Ovary (tissue), 9 donors: ENCODE measurements around the gene RAB7A. TPM values are rescaled to one million over a fixed set of nuclear protein-coding genes. Genes with fewer than 3 reads are reported as not detected.
"Not testable (repeated sequence)": the region's sequence is repeated elsewhere in the genome, so short reads cannot be mapped to it uniquely, and the experiment has no call there.

ENCODE experiments used
- DNase-seq, 5 donors: peaks; one replicate each; pipeline ENCODE4 v3.0.0-alpha.2; 2019 to 2020
- H3K27ac ChIP-seq, 2 donors: fragments of 200-600 bp; one replicate each; pipeline versions ENCODE4 v1.5.1 to v1.8.0; 2019 to 2022
- H3K27me3 ChIP-seq: fragments of 200-600 bp; one replicate; pipeline ENCODE4 v1.8.0; 2022
- H3K36me3 ChIP-seq: fragments of 200-600 bp; sonication (generic); one replicate; pipeline ENCODE4 v1.5.1; 2019
- H3K4me1 ChIP-seq: one replicate; pipeline ENCODE4 v1.8.1; 2013; ENCODE audit warnings: mild to moderate bottlenecking, moderate library complexity; ENCODE audit not compliant: insufficient read depth
- H3K4me3 ChIP-seq: fragments of 200-600 bp; sonication (generic); one replicate; pipeline ENCODE4 v1.5.1; 2017
- H3K9me3 ChIP-seq, 2 donors: fragments of 200-600 bp in 1 of 2; sonication (generic) in 1 of 2; one replicate each; pipeline versions ENCODE4 v1.5.1 to v1.8.1; 2013 to 2019; ENCODE audit warnings: mild to moderate bottlenecking in 1 of 2, moderate library complexity in 1 of 2
- EP300 ChIP-seq: sonication (generic); formaldehyde crosslinking; IDR thresholded peaks from one replicate; pipeline ENCODE4 v1.6.1; 2017; ENCODE audit warnings: antibody characterized with exemption
- POLR2A ChIP-seq: fragments of 450-650 bp; IDR thresholded peaks from one replicate; pipeline ENCODE4 v1.6.1; 2017; ENCODE audit warnings: antibody characterized with exemption, mild to moderate bottlenecking, moderate library complexity
- WGBS, 3 donors: extraction: QIAGEN DNeasy Blood & Tissue Kit in 1 of 3; methylation state at CpG; one replicate each; pipeline versions ENCODE4 v1.1.5 to v1.1.7; 2013 to 2017; 5-methylcytosine and 5-hydroxymethylcytosine counted together
- intact Hi-C, 4 donors: fragments of 100-400 bp; cut with DNase I; formaldehyde crosslinking; loops; one replicate each; pipeline versions ENCODE4 v1.11.0 to v1.15.1; 2022 to 2023
- polyA plus RNA-seq, 2 donors: library from polyadenylated mRNA; stranded (reverse); fragments of 200-250 nt in 1 of 2; fragments of 350-450 nt in 1 of 2; fragmentation: Illumina TruSeq in 1 of 2; extraction: RNeasy Lipid Tissue Mini Kit (QIAGEN cat#74804) in 1 of 2; gene quantifications; one replicate each; pipeline ENCODE4 v1.2.3, GENCODE V29; 2013 to 2014
- total RNA-seq, 7 donors: library from RNA; depleted of rRNA in 2 of 7; stranded (reverse); fragments of >200 nt in 2 of 7; fragmentation: NEBNext Ultra II Directional in 3 of 7; extraction: Animal tissue kit (Norgen Biotek cat#: 25700) in 3 of 7; gene quantifications; one replicate each; pipeline versions ENCODE4 v1.1.0 to v1.2.4, GENCODE V29; 2016 to 2023
- TF ChIP-seq, protein P1 (sequence below), 3 donors: fragments of 450-650 bp in 2 of 3; fragments of 200-600 bp in 1 of 3; IDR thresholded peaks; one replicate each; pipeline versions ENCODE4 v1.5.1 to v1.8.0; 2016 to 2022; ENCODE audit warnings: antibody characterized with exemption in 3 of 3, mild to moderate bottlenecking in 1 of 3
- donor health status: DM: no; HTN: no; CAD: no; lungs with moderate emphysema.
- donor health status: DM: no; HTN: no; CAD: no.
- donor health status: Bipolar disorder and iron deficiency.
- donor health status: DM: yes; HTN: yes; CAD: no.
- donor health status: DM: no; HTN: no; CAD: no.
- donor health status: DM: yes; HTN: yes; CAD: no.

The RAB7A gene
- total and polyA plus RNA-seq, 9 donors, result 70.1 to 320 (median 213) TPM

DNA sequence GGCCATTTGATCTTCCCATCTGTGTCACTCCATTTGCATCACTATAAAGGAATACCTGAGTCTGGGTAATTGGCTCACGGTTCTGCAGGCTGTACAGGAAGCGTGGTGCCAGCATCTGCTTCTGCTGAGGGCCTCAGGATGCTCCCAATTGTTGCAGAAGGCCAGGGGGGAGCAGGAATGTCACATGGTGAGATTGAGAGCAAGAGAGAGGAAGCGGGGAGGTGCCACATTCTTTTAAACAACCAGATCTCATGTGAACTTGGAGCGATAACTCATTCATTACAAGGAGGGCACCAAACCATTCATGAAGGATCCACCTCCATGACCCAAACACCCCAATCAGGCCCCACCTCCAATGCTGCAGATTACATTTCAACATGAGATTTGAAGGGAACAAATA lies 13.1 kb upstream of the RAB7A start:
- WGBS, 3 donors, result 78 to 80% (median 78%) methylated on average over 4 of the region's 4 CpGs
- intact Hi-C loops, result no loop called here
- no peaks in the 10 kb centered on the region for H3K9me3 ChIP-seq

DNA sequence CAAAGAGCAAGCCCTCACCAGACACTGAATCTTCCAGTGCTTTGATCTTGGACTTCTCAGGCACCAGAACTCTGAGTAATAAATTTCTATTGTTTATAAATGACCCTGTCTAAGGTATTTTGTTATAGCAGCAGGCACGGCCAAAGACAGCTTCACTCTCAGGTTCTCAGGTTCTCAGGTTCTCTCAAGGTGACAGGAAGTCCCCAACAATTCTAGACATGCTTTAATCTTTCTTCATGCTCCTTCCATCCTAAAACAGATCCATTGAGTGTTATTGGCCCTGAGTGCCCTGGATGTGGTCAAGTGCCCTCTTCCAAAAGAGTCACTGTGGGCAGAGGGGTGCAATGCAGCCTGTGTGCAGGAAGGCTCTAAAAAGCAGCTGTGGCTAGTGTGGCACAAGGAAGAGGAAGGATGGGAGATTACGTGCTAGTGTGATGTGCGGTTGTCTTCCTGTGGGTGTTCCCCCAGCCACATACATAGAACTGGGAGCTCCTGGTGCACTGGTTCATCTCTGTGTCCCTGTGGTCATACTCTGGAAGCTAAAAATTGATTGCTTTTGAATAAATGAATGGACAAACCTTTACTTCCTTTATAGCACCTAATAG lies 11.0 kb upstream of the RAB7A start:
- WGBS, 3 donors, result 79 to 89% (median 85%) methylated on average over 3 of the region's 3 CpGs
- H3K9me3 ChIP-seq, result no peaks in the 10 kb centered on the region
- TF ChIP-seq, protein P1, sequence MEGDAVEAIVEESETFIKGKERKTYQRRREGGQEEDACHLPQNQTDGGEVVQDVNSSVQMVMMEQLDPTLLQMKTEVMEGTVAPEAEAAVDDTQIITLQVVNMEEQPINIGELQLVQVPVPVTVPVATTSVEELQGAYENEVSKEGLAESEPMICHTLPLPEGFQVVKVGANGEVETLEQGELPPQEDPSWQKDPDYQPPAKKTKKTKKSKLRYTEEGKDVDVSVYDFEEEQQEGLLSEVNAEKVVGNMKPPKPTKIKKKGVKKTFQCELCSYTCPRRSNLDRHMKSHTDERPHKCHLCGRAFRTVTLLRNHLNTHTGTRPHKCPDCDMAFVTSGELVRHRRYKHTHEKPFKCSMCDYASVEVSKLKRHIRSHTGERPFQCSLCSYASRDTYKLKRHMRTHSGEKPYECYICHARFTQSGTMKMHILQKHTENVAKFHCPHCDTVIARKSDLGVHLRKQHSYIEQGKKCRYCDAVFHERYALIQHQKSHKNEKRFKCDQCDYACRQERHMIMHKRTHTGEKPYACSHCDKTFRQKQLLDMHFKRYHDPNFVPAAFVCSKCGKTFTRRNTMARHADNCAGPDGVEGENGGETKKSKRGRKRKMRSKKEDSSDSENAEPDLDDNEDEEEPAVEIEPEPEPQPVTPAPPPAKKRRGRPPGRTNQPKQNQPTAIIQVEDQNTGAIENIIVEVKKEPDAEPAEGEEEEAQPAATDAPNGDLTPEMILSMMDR (IDR thresholded peaks at IDR 0.05), result no peak
- TF ChIP-seq EP300 (no peak), POLR2A (no peak)
- intact Hi-C loops, result no loop called here
- no peak overlapping the region for H3K27ac ChIP-seq
- H3K36me3 ChIP-seq, result no peaks in the 10 kb centered on the region
- no peaks in the 10 kb centered on the region for H3K27me3 ChIP-seq
- no peak for DNase-seq
- H3K4me1 ChIP-seq, result no peaks in the 10 kb centered on the region
- H3K4me3 ChIP-seq, result no peak overlapping the region

More for the DNA sequence above, 13.1 kb upstream of the RAB7A start:
- Histone ChIP-seq H3K4me3 (no peak overlapping the region), H3K4me1 (no peaks in the 10 kb centered on the region), H3K27ac (no peak overlapping the region), H3K36me3 (no peaks in the 10 kb centered on the region), H3K27me3 (no peaks in the 10 kb centered on the region)
- DNase-seq, result no peak
- TF ChIP-seq, protein P1 (IDR thresholded peaks at IDR 0.05), result no peak
- TF ChIP-seq POLR2A (no peak), EP300 (no peak)

DNA sequence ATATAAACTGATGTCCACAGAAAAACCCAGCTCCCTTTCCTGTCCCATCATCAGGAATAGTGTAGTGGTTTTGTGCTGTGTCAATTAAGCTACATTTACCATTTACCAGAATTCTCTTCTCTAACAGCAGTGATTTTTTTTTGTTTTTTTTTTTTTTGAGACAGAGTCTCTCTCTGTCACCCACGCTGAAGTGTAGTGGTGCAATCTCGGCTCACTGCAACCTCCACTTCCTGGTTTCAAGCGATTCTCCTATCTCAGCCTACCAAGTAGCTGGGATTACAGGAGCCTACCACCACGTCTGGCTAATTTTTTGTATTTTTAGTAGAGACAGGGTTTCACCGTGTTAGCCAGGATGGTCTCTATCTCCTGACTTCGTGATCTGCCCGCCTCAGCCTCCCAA lies 7.1 kb upstream of the RAB7A start:
- H3K4me3 ChIP-seq, H3K27me3 ChIP-seq, H3K4me1 ChIP-seq, H3K9me3 ChIP-seq, H3K27ac ChIP-seq, DNase-seq, H3K36me3 ChIP-seq, intact Hi-C loops: not testable (repeated sequence)
- 66 to 77% (median 72%) methylated on average over 7 of the region's 7 CpGs for WGBS, 3 donors

DNA sequence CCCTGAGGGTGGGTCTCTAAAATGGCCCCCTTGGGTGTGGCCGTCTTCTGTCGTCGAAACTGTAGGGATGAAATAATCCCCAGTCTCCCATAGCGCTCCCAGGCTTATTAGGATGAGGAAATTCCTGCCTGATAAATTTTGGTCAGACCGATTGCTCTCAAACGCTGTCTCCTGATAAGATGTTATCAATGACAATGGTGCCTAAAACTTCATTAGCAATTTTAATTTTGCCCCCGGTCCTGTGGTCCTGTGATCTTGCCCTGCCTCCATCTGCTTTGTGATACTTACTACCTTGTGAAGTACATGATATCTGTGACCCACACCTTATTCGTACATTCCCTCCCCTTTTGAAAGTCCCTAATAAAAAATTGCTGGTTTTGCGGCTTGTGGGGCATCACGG lies 5.1 kb upstream of the RAB7A start:
- no peak for DNase-seq
- Histone ChIP-seq H3K4me3 (no peak overlapping the region), H3K27ac (no peak overlapping the region), H3K36me3 (no peaks in the 10 kb centered on the region), H3K27me3 (no peaks in the 10 kb centered on the region), H3K9me3 (no peaks in the 10 kb centered on the region), H3K4me1 (no peaks in the 10 kb centered on the region)
- TF ChIP-seq, protein P1 (IDR thresholded peaks at IDR 0.05), result no peak
- TF ChIP-seq EP300 (no peak), POLR2A (no peak)
- intact Hi-C loops, result no loop called here
- WGBS, 3 donors, result 28 to 36% (median 35%) methylated on average over 10 of the region's 10 CpGs

DNA sequence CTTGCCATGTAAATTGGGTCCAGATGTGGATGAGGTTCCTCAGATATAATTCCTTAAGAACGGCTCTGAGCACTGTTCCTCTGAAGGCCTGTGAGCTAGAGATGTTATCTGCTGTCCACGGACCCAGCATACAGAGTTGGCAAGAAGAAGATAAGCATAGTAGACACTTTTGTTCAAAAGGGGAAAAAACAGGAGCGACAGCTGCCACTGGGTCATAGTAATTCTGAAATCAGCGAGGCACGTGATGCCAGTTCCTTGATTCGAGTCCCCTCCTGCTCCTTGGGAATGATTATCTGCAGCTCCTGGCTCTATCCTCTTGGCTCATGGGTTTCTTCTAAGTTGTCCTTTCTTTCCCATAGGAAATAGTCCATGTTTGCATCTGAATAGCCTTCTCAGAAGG lies 2.5 kb upstream of the RAB7A start:
- no peak for DNase-seq

More for the DNA sequence above, 2.5 kb upstream of the RAB7A start:
- no peak overlapping the region for H3K4me3 ChIP-seq
- H3K9me3 ChIP-seq, result no peaks in the 10 kb centered on the region
- intact Hi-C loops, result no loop called here
- 77 to 87% (median 83%) methylated on average over 6 of the region's 6 CpGs for WGBS, 3 donors
- TF ChIP-seq POLR2A (no peak), EP300 (no peak)
- TF ChIP-seq, protein P1 (IDR thresholded peaks at IDR 0.05), result no peak
- H3K4me1 ChIP-seq, result peaks cover 4% of the 10 kb centered on the region
- no peaks in the 10 kb centered on the region for H3K36me3 ChIP-seq
- H3K27me3 ChIP-seq, result no peaks in the 10 kb centered on the region
- H3K27ac ChIP-seq, result no peak overlapping the region
